ENCODE measurements around the gene P2RY13. TPM values are rescaled to one million over a fixed set of nuclear protein-coding genes. Genes with fewer than 3 reads are reported as not detected.

Gene P2RY13
- total RNA-seq, 1 experiment from 2014 or later: not detected

- peaks cover 21% of the 10 kb centered on the region for H3F3A ChIP-seq (ENCODE audit: low read length, unreplicated experiment)
- H3K9ac ChIP-seq (ENCODE audit: low read length): peak overlapping the region; percentile 58; the same call in 1 of the 2 replicates
- H2AFZ ChIP-seq (ENCODE audit: low read length): no peak overlapping the region
- no peaks in the 10 kb centered on the region for H3K36me3 ChIP-seq (ENCODE audit: low read depth, low read length)
- H3K9me2 ChIP-seq (replicated peaks; ENCODE audit: low read length): no peaks in the 10 kb centered on the region
- H3K27me3 ChIP-seq (ENCODE audit: low read length): no peaks in the 10 kb centered on the region
- no peak for TF ChIP-seq EZH2phosphoT487 (IDR thresholded peaks at IDR 0.05; ENCODE audit: borderline replicate concordance, low read length)
- TF ChIP-seq, protein P1, sequence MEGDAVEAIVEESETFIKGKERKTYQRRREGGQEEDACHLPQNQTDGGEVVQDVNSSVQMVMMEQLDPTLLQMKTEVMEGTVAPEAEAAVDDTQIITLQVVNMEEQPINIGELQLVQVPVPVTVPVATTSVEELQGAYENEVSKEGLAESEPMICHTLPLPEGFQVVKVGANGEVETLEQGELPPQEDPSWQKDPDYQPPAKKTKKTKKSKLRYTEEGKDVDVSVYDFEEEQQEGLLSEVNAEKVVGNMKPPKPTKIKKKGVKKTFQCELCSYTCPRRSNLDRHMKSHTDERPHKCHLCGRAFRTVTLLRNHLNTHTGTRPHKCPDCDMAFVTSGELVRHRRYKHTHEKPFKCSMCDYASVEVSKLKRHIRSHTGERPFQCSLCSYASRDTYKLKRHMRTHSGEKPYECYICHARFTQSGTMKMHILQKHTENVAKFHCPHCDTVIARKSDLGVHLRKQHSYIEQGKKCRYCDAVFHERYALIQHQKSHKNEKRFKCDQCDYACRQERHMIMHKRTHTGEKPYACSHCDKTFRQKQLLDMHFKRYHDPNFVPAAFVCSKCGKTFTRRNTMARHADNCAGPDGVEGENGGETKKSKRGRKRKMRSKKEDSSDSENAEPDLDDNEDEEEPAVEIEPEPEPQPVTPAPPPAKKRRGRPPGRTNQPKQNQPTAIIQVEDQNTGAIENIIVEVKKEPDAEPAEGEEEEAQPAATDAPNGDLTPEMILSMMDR (conservative IDR thresholded peaks at IDR 0.05; ENCODE audit: low read depth, low read length): no peak
- TF ChIP-seq EZH2 (IDR thresholded peaks at IDR 0.05; ENCODE audit: low read length, unreplicated experiment): no peak
- peak overlapping the region; percentile 85 for H3K4me2 ChIP-seq (ENCODE audit: low read length)
- CTCF ChIA-PET: interaction anchor here (0.7 kb wide), 1 partner anchor 21 kb away, joined by 7 read pairs; no protein-coding TSS in a partner anchor
- intact Hi-C loops (cut with micrococcal nuclease): no loop called here
- H3K4me1 ChIP-seq (ENCODE audit: insufficient read depth, low read length): peaks cover 73% of the 10 kb centered on the region
- H4K20me1 ChIP-seq (ENCODE audit: low read length): no peaks in the 10 kb centered on the region
- H3K27ac ChIP-seq (ENCODE audit: low read length): peak overlapping the region; percentile 95
- H3K4me3 ChIP-seq (ENCODE audit: low read length): no peak overlapping the region
- no peak for ATAC-seq
- peaks cover 72% of the 10 kb centered on the region for H3K79me2 ChIP-seq (ENCODE audit: low read length)
- peak; percentile 32 for DNase-seq
- no TSS peak for BruUV-seq (replicated peaks)
- POLR2A ChIA-PET (ENCODE audit: unreplicated experiment): no interaction called here
- no peaks in the 10 kb centered on the region for H3K9me3 ChIP-seq (ENCODE audit: low read length)
Observed at GRCh38 chr3:151307131-151307530, 22.2 kb downstream of the P2RY13 start.

DNA sequence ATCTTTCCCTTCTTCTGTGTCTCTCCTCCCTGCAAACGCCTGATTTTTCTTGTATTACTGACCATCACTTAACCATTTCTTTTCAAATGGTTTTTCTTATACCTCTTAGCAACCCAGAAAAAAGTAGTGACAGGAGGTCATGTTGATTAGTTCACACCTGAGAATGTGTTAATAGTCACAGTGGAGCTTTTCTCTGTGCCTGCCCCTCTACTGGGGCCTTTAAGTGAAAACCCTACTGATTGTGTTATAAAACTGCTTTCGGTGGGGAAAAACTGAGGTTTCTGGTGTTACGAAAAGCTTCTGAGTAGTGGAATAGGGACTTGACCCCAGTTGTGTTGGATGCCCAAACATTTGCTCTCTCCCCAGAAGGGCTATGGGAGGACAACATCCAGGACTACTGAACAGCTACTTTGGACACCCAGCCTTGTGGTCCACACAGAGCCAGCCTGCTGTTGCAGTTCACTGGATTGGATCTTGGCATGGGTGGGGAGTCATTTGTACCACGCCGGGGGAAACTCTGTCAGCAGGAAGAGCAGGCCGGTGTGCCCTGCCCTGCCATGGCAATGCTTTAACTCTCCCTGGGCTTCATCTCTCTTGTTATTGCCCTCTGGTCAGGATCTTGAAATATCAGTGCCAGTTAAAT lies 23.1 kb downstream of the P2RY13 start:
- H2AFZ ChIP-seq (ENCODE audit: low read length): no peak overlapping the region
- H3K9me3 ChIP-seq (ENCODE audit: low read length): no peaks in the 10 kb centered on the region
- peak overlapping the region; percentile 57 for H3K9ac ChIP-seq (ENCODE audit: low read length)
- peaks cover 82% of the 10 kb centered on the region for H3K4me1 ChIP-seq (ENCODE audit: insufficient read depth, low read length)
- peak overlapping the region; percentile 85 for H3K4me2 ChIP-seq (ENCODE audit: low read length)
- intact Hi-C loops (cut with micrococcal nuclease): no loop called here
- ATAC-seq: no peak
- no peaks in the 10 kb centered on the region for H3K27me3 ChIP-seq (ENCODE audit: low read length)
- no peak for TF ChIP-seq EZH2 (IDR thresholded peaks at IDR 0.05; ENCODE audit: low read length, unreplicated experiment)
- TF ChIP-seq, protein P1 (conservative IDR thresholded peaks at IDR 0.05; ENCODE audit: low read depth, low read length): no peak
- H3K79me2 ChIP-seq (ENCODE audit: low read length): peaks cover 66% of the 10 kb centered on the region
- H3K27ac ChIP-seq (ENCODE audit: low read length): peak overlapping the region; percentile 95
- no peaks in the 10 kb centered on the region for H3K36me3 ChIP-seq (ENCODE audit: low read depth, low read length)
- no peak for DNase-seq
- BruUV-seq (replicated peaks): no TSS peak
- no peaks in the 10 kb centered on the region for H4K20me1 ChIP-seq (ENCODE audit: low read length)
- CTCF ChIA-PET: interaction anchor here (0.7 to 1.3 kb wide), 2 partner anchors 10 to 22 kb away, joined by 3 read pairs; no protein-coding TSS in a partner anchor
- no peaks in the 10 kb centered on the region for H3K9me2 ChIP-seq (replicated peaks; ENCODE audit: low read length)
- peak overlapping the region; percentile 62 for H3K4me3 ChIP-seq (ENCODE audit: low read length)
- POLR2A ChIA-PET (ENCODE audit: unreplicated experiment): interaction anchor here (0.7 kb wide), 1 partner anchor 128 kb away, joined by 3 read pairs; no protein-coding TSS in a partner anchor
- H3F3A ChIP-seq (ENCODE audit: low read length, unreplicated experiment): peaks cover 21% of the 10 kb centered on the region

DNA sequence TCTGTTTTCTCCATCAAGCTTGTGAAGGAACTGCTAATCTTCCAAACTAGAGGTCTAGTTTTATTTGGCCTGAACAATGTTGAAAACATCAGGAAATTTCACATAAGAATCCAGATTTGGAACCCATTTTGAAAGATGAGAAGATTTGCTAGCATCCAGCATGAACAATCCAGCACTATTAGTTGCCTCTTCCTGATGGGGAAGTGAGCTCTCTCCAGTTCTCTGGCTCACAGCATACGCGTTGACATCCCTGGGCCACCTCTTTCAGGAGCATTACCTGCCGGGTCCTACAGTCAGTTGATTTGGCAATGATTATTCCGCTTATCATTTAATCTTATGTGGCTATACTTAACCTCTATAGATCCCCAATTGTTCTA lies 23.6 kb downstream of the P2RY13 start:
- H2AFZ ChIP-seq (ENCODE audit: low read length): no peak overlapping the region; the same call in 1 of the 2 replicates
- DNase-seq: no peak
- intact Hi-C loops (cut with micrococcal nuclease): loop anchor here (1.0 to 2.0 kb wide), 5 partner anchors 11 to 129 kb away; partner anchors contain the start of gene GPR87
- ChIA-PET POLR2A (ENCODE audit: unreplicated experiment) (interaction anchor here (0.5 to 0.7 kb wide), 3 partner anchors 13 to 854 kb away, joined by 3 read pairs; no protein-coding TSS in a partner anchor), CTCF (interaction anchor here (0.7 to 1.3 kb wide), 3 partner anchors 10 to 128 kb away, joined by 3 read pairs; no protein-coding TSS in a partner anchor)
- H3K36me3 ChIP-seq (ENCODE audit: low read depth, low read length): peaks cover 2% of the 10 kb centered on the region; the same call in 1 of the 2 replicates
- peaks cover 68% of the 10 kb centered on the region for H3K79me2 ChIP-seq (ENCODE audit: low read length)
- no peaks in the 10 kb centered on the region for H3K9me2 ChIP-seq (replicated peaks; ENCODE audit: low read length)
- peaks cover 84% of the 10 kb centered on the region for H3K4me1 ChIP-seq (ENCODE audit: insufficient read depth, low read length)
- TF ChIP-seq EZH2 (IDR thresholded peaks at IDR 0.05; ENCODE audit: low read length, unreplicated experiment) (no peak), EZH2phosphoT487 (IDR thresholded peaks at IDR 0.05; ENCODE audit: borderline replicate concordance, low read length) (no peak)
- TF ChIP-seq, protein P1 (conservative IDR thresholded peaks at IDR 0.05; ENCODE audit: low read depth, low read length): no peak
- H3K27me3 ChIP-seq (ENCODE audit: low read length): no peaks in the 10 kb centered on the region
- peak overlapping the region; percentile 57 for H3K9ac ChIP-seq (ENCODE audit: low read length)
- TSS peak; percentile 86 for BruUV-seq (replicated peaks)
- H4K20me1 ChIP-seq (ENCODE audit: low read length): no peaks in the 10 kb centered on the region
- ATAC-seq: peak; percentile 16
- H3K27ac ChIP-seq (ENCODE audit: low read length): peak overlapping the region; percentile 95
- H3K4me3 ChIP-seq (ENCODE audit: low read length): peak overlapping the region; percentile 62
- H3K9me3 ChIP-seq (ENCODE audit: low read length): no peaks in the 10 kb centered on the region
- H3F3A ChIP-seq (ENCODE audit: low read length, unreplicated experiment): peaks cover 21% of the 10 kb centered on the region
- H3K4me2 ChIP-seq (ENCODE audit: low read length): peak overlapping the region; percentile 85

Data from PC-3 (cell line).